Measurements from ENCODE around the gene OLFML2B. TPM values are rescaled to one million over a fixed set of nuclear protein-coding genes. Genes with fewer than 3 reads are reported as not detected.

Gene OLFML2B
- total RNA-seq (2022; extraction: Qiagen RNA extraction), result 0.53 to 0.66 TPM (median 0.55 TPM) in 5 replicates

GRCh38 chr1:162023547-162024501 is at the start of gene OLFML2B:
OLFML2B (minus strand) TSS chr1:162023869; CDS start chr1:162023430, 439 bp downstream.

GRCh38 chr1:162069334-162070093 is 45.8 kb upstream of the OLFML2B start, which contains the start of gene NOS1AP:
NOS1AP (plus strand) TSS chr1:162069691; CDS start chr1:162070178, 487 bp downstream.

Other genes with a start within 250 kb of the OLFML2B start
- gene NOS1AP, start 45.8 kb upstream of the OLFML2B start, total RNA-seq (2022; extraction: Qiagen RNA extraction), result 0.18 to 0.33 TPM (median 0.21 TPM) in 5 replicates